ENCODE results near the gene CRYGC.
A peak's percentile ranks its signal among the peaks of the same experiment; 100 is the strongest.
"Not testable (repeated sequence)": the region's sequence is repeated elsewhere in the genome, so short reads cannot be mapped to it uniquely, and the experiment has no call there.

The CRYGC gene

GRCh38 chr2:208147759-208148158 lies 18.1 kb upstream of the CRYGC start:
- DNase-seq (ENCODE audit: low spot score): no peak
- no peaks in the 10 kb centered on the region for H3K36me3 Mint-ChIP-seq (ENCODE audit: low read depth)
- H3K27ac Mint-ChIP-seq: no peak overlapping the region
- H3K4me3 Mint-ChIP-seq: no peak overlapping the region
- H3K4me1 Mint-ChIP-seq (ENCODE audit: low read depth): no peaks in the 10 kb centered on the region
- H3K9me3 Mint-ChIP-seq: peaks cover 4% of the 10 kb centered on the region
- H3K27me3 Mint-ChIP-seq (ENCODE audit: low read depth): peaks cover 18% of the 10 kb centered on the region

GRCh38 chr2:208147008-208147407 lies 17.4 kb upstream of the CRYGC start:
- no peak overlapping the region for H3K27ac Mint-ChIP-seq
- peaks cover 12% of the 10 kb centered on the region for H3K27me3 Mint-ChIP-seq (ENCODE audit: low read depth)
- no peaks in the 10 kb centered on the region for H3K36me3 Mint-ChIP-seq (ENCODE audit: low read depth)
- DNase-seq (ENCODE audit: low spot score): no peak
- no peaks in the 10 kb centered on the region for H3K4me1 Mint-ChIP-seq (ENCODE audit: low read depth)
- H3K4me3 Mint-ChIP-seq: no peak overlapping the region
- H3K9me3 Mint-ChIP-seq: peaks cover 4% of the 10 kb centered on the region

- Mint-ChIP-seq H3K36me3 (ENCODE audit: low read depth) (no peaks in the 10 kb centered on the region), H3K9me3 (peaks cover 4% of the 10 kb centered on the region), H3K27ac (no peak within 1 kb of the TSS), H3K4me3 (no peak within 1 kb of the TSS), H3K27me3 (ENCODE audit: low read depth) (peaks cover 8% of the 10 kb centered on the region), H3K4me1 (ENCODE audit: low read depth) (no peaks in the 10 kb centered on the region)
- DNase-seq (ENCODE audit: low spot score): no peak
Observed at GRCh38 chr2:208146006-208146405, 16.4 kb upstream of the CRYGC start, which contains the start of gene CRYGB. TSS of gene CRYGB (minus strand) at chr2:208146158. CDS start at chr2:208146120, 38 bp downstream.

GRCh38 chr2:208142925-208143799 lies 13.5 kb upstream of the CRYGC start:
- Mint-ChIP-seq H3K27ac (no peak overlapping the region), H3K9me3 (no peaks in the 10 kb centered on the region), H3K4me1 (ENCODE audit: low read depth) (no peaks in the 10 kb centered on the region), H3K36me3 (ENCODE audit: low read depth) (no peaks in the 10 kb centered on the region), H3K27me3 (ENCODE audit: low read depth) (peaks cover 2% of the 10 kb centered on the region), H3K4me3 (no peak overlapping the region)
- DNase-seq (ENCODE audit: low spot score): no peak

GRCh38 chr2:208142240-208142924 lies 12.8 kb upstream of the CRYGC start:
- H3K4me1 Mint-ChIP-seq (ENCODE audit: low read depth): no peaks in the 10 kb centered on the region
- H3K9me3 Mint-ChIP-seq: no peaks in the 10 kb centered on the region
- no peaks in the 10 kb centered on the region for H3K36me3 Mint-ChIP-seq (ENCODE audit: low read depth)
- no peak overlapping the region for H3K4me3 Mint-ChIP-seq
- H3K27ac Mint-ChIP-seq: no peak overlapping the region
- DNase-seq (ENCODE audit: low spot score): no peak
- peaks cover 2% of the 10 kb centered on the region for H3K27me3 Mint-ChIP-seq (ENCODE audit: low read depth)

- H3K36me3 Mint-ChIP-seq (ENCODE audit: low read depth): no peaks in the 10 kb centered on the region
- peaks cover 9% of the 10 kb centered on the region for H3K4me1 Mint-ChIP-seq (ENCODE audit: low read depth)
- no peaks in the 10 kb centered on the region for H3K27me3 Mint-ChIP-seq (ENCODE audit: low read depth)
- no peak for DNase-seq (ENCODE audit: low spot score)
- H3K27ac Mint-ChIP-seq: no peak overlapping the region
- H3K9me3 Mint-ChIP-seq: no peaks in the 10 kb centered on the region
- H3K4me3 Mint-ChIP-seq: no peak overlapping the region
Observed at GRCh38 chr2:208139447-208139846, 9.8 kb upstream of the CRYGC start.

GRCh38 chr2:208138334-208138733 lies 8.7 kb upstream of the CRYGC start:
- not testable (repeated sequence) for DNase-seq (ENCODE audit: low spot score); H3K36me3 Mint-ChIP-seq (ENCODE audit: low read depth); H3K4me1 Mint-ChIP-seq (ENCODE audit: low read depth); H3K27ac Mint-ChIP-seq; H3K9me3 Mint-ChIP-seq; H3K4me3 Mint-ChIP-seq; H3K27me3 Mint-ChIP-seq (ENCODE audit: low read depth)

- H3K36me3 Mint-ChIP-seq (ENCODE audit: low read depth): no peaks in the 10 kb centered on the region
- H3K27me3 Mint-ChIP-seq (ENCODE audit: low read depth): peaks cover 3% of the 10 kb centered on the region
- H3K9me3 Mint-ChIP-seq: no peaks in the 10 kb centered on the region
- no peak for DNase-seq (ENCODE audit: low spot score)
- peaks cover 9% of the 10 kb centered on the region for H3K4me1 Mint-ChIP-seq (ENCODE audit: low read depth)
- no peak overlapping the region for H3K4me3 Mint-ChIP-seq
- H3K27ac Mint-ChIP-seq: no peak overlapping the region
Observed at GRCh38 chr2:208136716-208137094, 7.1 kb upstream of the CRYGC start.

- Mint-ChIP-seq H3K27ac (no peak overlapping the region), H3K9me3 (no peaks in the 10 kb centered on the region), H3K27me3 (ENCODE audit: low read depth) (peaks cover 3% of the 10 kb centered on the region), H3K36me3 (ENCODE audit: low read depth) (no peaks in the 10 kb centered on the region), H3K4me3 (no peak overlapping the region), H3K4me1 (ENCODE audit: low read depth) (peaks cover 9% of the 10 kb centered on the region)
- DNase-seq (ENCODE audit: low spot score): no peak
Observed at GRCh38 chr2:208135794-208136715, 6.4 kb upstream of the CRYGC start.

GRCh38 chr2:208134928-208135586 lies 5.4 kb upstream of the CRYGC start:
- H3K27me3 Mint-ChIP-seq (ENCODE audit: low read depth): peaks cover 3% of the 10 kb centered on the region
- DNase-seq (ENCODE audit: low spot score): peak; percentile 17
- H3K27ac Mint-ChIP-seq: no peak overlapping the region

GRCh38 chr2:208130712-208131110 lies 1.1 kb upstream of the CRYGC start:
- Mint-ChIP-seq H3K27ac (no peak overlapping the region), H3K36me3 (ENCODE audit: low read depth) (no peaks in the 10 kb centered on the region), H3K27me3 (ENCODE audit: low read depth) (peaks cover 21% of the 10 kb centered on the region), H3K4me3 (no peak overlapping the region), H3K4me1 (ENCODE audit: low read depth) (peaks cover 9% of the 10 kb centered on the region), H3K9me3 (no peaks in the 10 kb centered on the region)
- no peak for DNase-seq (ENCODE audit: low spot score)

More at GRCh38 chr2:208134928-208135586, 5.4 kb upstream of the CRYGC start:
- no peaks in the 10 kb centered on the region for H3K9me3 Mint-ChIP-seq
- peak overlapping the region; percentile 46 for H3K4me3 Mint-ChIP-seq
- H3K36me3 Mint-ChIP-seq (ENCODE audit: low read depth): no peaks in the 10 kb centered on the region
- peaks cover 9% of the 10 kb centered on the region for H3K4me1 Mint-ChIP-seq (ENCODE audit: low read depth)

- Mint-ChIP-seq H3K9me3 (no peaks in the 10 kb centered on the region), H3K36me3 (ENCODE audit: low read depth) (no peaks in the 10 kb centered on the region), H3K4me1 (ENCODE audit: low read depth) (peaks cover 6% of the 10 kb centered on the region), H3K4me3 (no peak overlapping the region), H3K27ac (no peak overlapping the region), H3K27me3 (ENCODE audit: low read depth) (peaks cover 44% of the 10 kb centered on the region)
- DNase-seq (ENCODE audit: low spot score): no peak
Observed at GRCh38 chr2:208128136-208128535, 1.5 kb downstream of the CRYGC start.

- H3K4me1 Mint-ChIP-seq (ENCODE audit: low read depth): peaks cover 6% of the 10 kb centered on the region
- H3K27ac Mint-ChIP-seq: no peak overlapping the region
- H3K27me3 Mint-ChIP-seq (ENCODE audit: low read depth): peaks cover 41% of the 10 kb centered on the region
- H3K4me3 Mint-ChIP-seq: no peak overlapping the region
- no peaks in the 10 kb centered on the region for H3K9me3 Mint-ChIP-seq
- no peak for DNase-seq (ENCODE audit: low spot score)
- H3K36me3 Mint-ChIP-seq (ENCODE audit: low read depth): no peaks in the 10 kb centered on the region
Observed at GRCh38 chr2:208127090-208127489, 2.5 kb downstream of the CRYGC start.

Measured in T-helper 2 cell treated with Interferon-gamma antibody and Interleukin-4, amounts not matched to agents 5 μg/mL and 100 μg/mL, for 36 hours (primary cell).